Ascending aorta (tissue), 2 donors: ENCODE measurements around the gene PANX1. TPM values are rescaled to one million over a fixed set of nuclear protein-coding genes. Genes with fewer than 3 reads are reported as not detected.

ENCODE experiments used
- DNase-seq, 2 donors: peaks; one replicate each; pipeline ENCODE4 v3.0.0-alpha.2; 2019; ENCODE audit warnings: low spot score in 2 of 2
- H3K27ac ChIP-seq, 2 donors: fragments of 200-600 bp; sonication (generic); one replicate each; pipeline ENCODE4 v1.5.1; 2016 to 2017; ENCODE audit warnings: mild to moderate bottlenecking in 1 of 2
- H3K27me3 ChIP-seq: fragments of 200-600 bp; sonication (generic); one replicate; pipeline ENCODE4 v1.5.1; 2017
- H3K36me3 ChIP-seq, 2 donors: fragments of 200-600 bp; sonication (generic); one replicate each; pipeline ENCODE4 v1.5.1; 2016
- H3K4me1 ChIP-seq, 2 donors: fragments of 200-600 bp; sonication (generic); one replicate each; pipeline ENCODE4 v1.5.1; 2016 to 2017; ENCODE audit warnings: mild to moderate bottlenecking in 1 of 2
- H3K4me3 ChIP-seq, 2 donors: fragments of 200-600 bp; sonication (generic); one replicate each; pipeline ENCODE4 v1.5.1; 2016 to 2017; ENCODE audit warnings: mild to moderate bottlenecking in 1 of 2
- H3K9me3 ChIP-seq, 2 donors: fragments of 200-600 bp; sonication (generic); one replicate each; pipeline ENCODE4 v1.5.1; 2016
- intact Hi-C: fragments of 100-400 bp; cut with DNase I; formaldehyde crosslinking; loops from one replicate; pipeline ENCODE4 v1.15.1; 2023
- total RNA-seq: library from RNA; depleted of rRNA; stranded (reverse); fragments of >200 nt; gene quantifications from one replicate; pipeline ENCODE4 v1.1.0, GENCODE V29; 2016
- TF ChIP-seq, protein P1 (sequence below), 3 experiments: fragments of 200-600 bp in 2 of 3; fragments of 450-650 bp in 1 of 3; sonication (generic) in 2 of 3; IDR thresholded peaks; one replicate each; pipeline ENCODE4 v1.5.1; 2016 to 2019; ENCODE audit warnings: antibody characterized with exemption in 3 of 3, mild to moderate bottlenecking in 1 of 3, moderate library complexity in 1 of 3

PANX1 gene, protein sequence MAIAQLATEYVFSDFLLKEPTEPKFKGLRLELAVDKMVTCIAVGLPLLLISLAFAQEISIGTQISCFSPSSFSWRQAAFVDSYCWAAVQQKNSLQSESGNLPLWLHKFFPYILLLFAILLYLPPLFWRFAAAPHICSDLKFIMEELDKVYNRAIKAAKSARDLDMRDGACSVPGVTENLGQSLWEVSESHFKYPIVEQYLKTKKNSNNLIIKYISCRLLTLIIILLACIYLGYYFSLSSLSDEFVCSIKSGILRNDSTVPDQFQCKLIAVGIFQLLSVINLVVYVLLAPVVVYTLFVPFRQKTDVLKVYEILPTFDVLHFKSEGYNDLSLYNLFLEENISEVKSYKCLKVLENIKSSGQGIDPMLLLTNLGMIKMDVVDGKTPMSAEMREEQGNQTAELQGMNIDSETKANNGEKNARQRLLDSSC
- total RNA-seq = 24.4 TPM

DNA sequence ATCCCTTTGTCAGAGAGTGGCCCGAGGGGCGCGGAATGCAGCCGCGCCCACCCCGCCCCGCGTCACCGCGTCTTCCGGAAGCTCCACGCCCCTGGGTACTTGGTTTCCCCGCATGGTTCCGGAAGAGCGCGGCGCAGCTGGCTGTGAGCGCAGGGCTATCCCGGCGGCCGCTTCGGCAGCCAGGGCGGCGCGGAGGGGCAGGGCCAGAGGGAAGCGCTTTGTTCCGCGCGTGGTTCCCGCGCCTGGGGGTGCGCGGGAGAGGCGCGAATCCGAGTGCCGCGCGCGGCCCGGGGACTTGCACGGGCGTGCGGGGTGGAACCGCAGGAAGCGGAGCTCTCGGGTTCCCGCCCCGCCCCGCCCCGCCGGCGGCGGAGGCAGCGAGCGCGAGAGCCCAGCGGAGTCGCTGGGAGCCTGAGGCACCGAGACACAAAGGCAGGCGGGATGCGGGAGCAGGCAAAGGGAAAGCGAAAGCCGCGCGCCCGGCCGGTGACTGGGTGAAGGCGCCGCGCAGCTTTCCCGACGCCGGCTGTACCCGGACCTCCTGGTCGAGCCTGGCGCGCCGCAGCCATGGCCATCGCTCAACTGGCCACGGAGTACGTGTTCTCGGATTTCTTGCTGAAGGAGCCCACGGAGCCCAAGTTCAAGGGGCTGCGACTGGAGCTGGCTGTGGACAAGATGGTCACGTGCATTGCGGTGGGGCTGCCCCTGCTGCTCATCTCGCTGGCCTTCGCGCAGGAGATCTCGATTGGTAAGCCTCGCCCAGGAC lies at the start of gene PANX1:
Gene PANX1 (plus strand): TSS at position 96 of the 766 bp plus-strand sequence. CDS start 472 bp downstream, at position 568.
- peak in 1 of 2 donors; percentile 89 for DNase-seq
- intact Hi-C loops = loop anchor here (1.0 to 5.0 kb wide), 4 partner anchors 16 to 387 kb away; partner anchors contain the start of genes C11orf54 and TAF1D
- H3K4me1 ChIP-seq = peaks cover 2 to 34% of the 10 kb centered on the region in 2 donors
- TF ChIP-seq, protein P1, sequence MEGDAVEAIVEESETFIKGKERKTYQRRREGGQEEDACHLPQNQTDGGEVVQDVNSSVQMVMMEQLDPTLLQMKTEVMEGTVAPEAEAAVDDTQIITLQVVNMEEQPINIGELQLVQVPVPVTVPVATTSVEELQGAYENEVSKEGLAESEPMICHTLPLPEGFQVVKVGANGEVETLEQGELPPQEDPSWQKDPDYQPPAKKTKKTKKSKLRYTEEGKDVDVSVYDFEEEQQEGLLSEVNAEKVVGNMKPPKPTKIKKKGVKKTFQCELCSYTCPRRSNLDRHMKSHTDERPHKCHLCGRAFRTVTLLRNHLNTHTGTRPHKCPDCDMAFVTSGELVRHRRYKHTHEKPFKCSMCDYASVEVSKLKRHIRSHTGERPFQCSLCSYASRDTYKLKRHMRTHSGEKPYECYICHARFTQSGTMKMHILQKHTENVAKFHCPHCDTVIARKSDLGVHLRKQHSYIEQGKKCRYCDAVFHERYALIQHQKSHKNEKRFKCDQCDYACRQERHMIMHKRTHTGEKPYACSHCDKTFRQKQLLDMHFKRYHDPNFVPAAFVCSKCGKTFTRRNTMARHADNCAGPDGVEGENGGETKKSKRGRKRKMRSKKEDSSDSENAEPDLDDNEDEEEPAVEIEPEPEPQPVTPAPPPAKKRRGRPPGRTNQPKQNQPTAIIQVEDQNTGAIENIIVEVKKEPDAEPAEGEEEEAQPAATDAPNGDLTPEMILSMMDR (IDR thresholded peaks at IDR 0.05) = no peak
- peak within 1 kb of the TSS; percentile 90 to 96 for H3K27ac ChIP-seq
- no peaks in the 10 kb centered on the region for H3K36me3 ChIP-seq
- no peaks in the 10 kb centered on the region for H3K27me3 ChIP-seq
- H3K4me3 ChIP-seq = peak within 1 kb of the TSS; percentile 66 to 94
- H3K9me3 ChIP-seq = no peaks in the 10 kb centered on the region

DNA sequence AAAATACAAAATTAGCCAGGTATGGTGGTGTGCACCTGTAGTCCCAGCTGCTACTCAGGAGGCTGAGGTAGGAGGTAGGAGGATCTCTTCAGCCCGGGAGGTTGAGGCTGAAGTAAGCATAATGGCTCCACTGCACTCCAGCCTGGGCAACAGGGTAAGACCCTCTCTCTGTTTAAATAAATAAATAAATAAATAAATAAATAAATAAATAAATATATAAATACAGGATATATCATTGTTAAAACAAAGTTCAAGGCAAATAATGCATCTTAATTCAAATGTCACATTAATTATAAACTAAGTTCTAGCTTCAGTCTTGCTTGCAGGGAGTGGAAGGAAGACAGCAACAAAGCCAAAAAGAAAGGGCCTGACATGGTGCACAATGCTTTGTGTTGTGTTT lies 44.5 kb upstream of the PANX1 start:
- H3K4me3 ChIP-seq = no peak overlapping the region
- no peaks in the 10 kb centered on the region for H3K4me1 ChIP-seq
- no peak for DNase-seq
- TF ChIP-seq, protein P1 (IDR thresholded peaks at IDR 0.05) = no peak
- no peaks in the 10 kb centered on the region for H3K27me3 ChIP-seq
- intact Hi-C loops = no loop called here
- no peaks in the 10 kb centered on the region for H3K9me3 ChIP-seq
- H3K27ac ChIP-seq = no peak overlapping the region
- H3K36me3 ChIP-seq = no peaks in the 10 kb centered on the region

DNA sequence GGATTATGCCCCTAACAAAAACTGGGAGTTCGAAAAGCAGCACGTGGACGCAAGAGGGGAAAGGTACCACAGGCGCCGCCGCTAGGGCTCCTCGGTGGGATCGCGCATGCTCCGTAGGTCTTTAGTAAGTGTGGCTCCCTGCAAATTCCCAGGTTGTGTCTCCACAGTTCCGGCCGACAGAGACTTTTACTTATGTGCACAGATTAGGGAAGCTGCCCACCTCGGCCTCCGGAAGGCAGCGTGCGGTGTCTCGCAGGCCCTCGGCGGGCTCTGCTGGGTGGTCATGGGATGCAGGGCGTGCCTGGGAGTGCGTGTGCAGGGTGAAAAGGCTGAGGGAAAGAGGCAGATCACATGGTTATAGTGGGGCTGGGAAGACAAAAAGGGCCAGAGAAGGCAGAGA lies 39.7 kb upstream of the PANX1 start:
- no peak for DNase-seq
- Histone ChIP-seq H3K36me3 (no peaks in the 10 kb centered on the region), H3K27me3 (no peaks in the 10 kb centered on the region), H3K4me3 (no peak overlapping the region), H3K27ac (no peak overlapping the region), H3K9me3 (no peaks in the 10 kb centered on the region), H3K4me1 (no peaks in the 10 kb centered on the region)
- intact Hi-C loops = no loop called here
- TF ChIP-seq, protein P1 (IDR thresholded peaks at IDR 0.05) = no peak

DNA sequence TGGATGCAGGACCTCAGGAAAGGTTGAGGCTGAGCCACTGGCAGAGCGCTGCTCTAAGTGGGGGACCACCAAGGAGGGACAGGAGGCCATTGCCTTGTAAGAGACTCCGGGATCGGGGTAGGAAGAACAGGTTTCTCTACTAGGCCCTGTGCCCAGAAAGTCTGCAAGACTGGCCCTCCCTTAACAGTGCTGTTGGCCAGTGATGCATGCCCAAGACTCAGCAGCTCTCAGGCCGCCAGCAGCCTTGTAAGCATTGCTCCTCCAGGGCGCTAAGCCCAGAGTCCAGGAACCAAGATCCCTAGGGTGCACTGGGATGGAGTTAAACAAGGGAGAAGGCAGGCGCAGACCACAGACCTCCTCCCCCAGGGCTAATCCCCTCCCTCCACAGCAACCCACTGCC lies 39.3 kb upstream of the PANX1 start:
- H3K27me3 ChIP-seq = no peaks in the 10 kb centered on the region
- H3K9me3 ChIP-seq = no peaks in the 10 kb centered on the region
- H3K4me1 ChIP-seq = no peaks in the 10 kb centered on the region
- no peak overlapping the region for H3K4me3 ChIP-seq
- H3K27ac ChIP-seq = no peak overlapping the region
- no peak for DNase-seq
- TF ChIP-seq, protein P1 (IDR thresholded peaks at IDR 0.05) = no peak
- intact Hi-C loops = no loop called here
- H3K36me3 ChIP-seq = no peaks in the 10 kb centered on the region

DNA sequence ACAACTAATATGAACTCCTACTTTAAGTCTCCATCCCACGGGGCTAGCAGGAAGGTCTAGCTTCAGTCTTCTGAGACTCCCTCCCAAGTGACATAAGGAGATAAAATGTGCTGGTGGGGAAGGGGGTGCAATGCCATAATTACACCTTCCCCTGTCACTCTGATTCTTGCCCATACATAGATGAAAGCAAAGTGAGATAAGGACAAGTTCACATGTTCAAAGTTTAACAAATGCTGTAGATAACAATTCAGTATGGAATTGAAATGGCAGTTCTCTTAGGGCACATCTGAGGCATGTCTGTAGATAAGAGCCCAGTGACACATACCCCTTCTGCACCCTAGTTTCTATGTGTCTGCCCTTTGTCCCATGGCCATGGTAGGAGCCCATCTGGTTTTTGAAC lies 38.2 kb upstream of the PANX1 start:
- Histone ChIP-seq H3K36me3 (no peaks in the 10 kb centered on the region), H3K9me3 (no peaks in the 10 kb centered on the region), H3K4me3 (no peak overlapping the region), H3K27me3 (no peaks in the 10 kb centered on the region), H3K4me1 (no peaks in the 10 kb centered on the region), H3K27ac (no peak overlapping the region)
- TF ChIP-seq, protein P1 (IDR thresholded peaks at IDR 0.05) = no peak
- intact Hi-C loops = no loop called here
- no peak for DNase-seq
